ENCODE measurements around the gene OR51L1.
"Not testable (repeated sequence)": the region's sequence is repeated elsewhere in the genome, so short reads cannot be mapped to it uniquely, and the experiment has no call there.

OR51L1 gene

GRCh38 chr11:4994551-4994950 lies at the start of gene OR51L1:
Gene OR51L1 (plus strand): TSS chr11:4994851. CDS start chr11:4998983, 4,132 bp downstream.
- no peak for DNase-seq (ENCODE audit: low read depth in 2 of 2)

- no peak for DNase-seq (ENCODE audit: low read depth in 2 of 2)
Observed at GRCh38 chr11:4947505-4947904, 47.1 kb upstream of the OR51L1 start, which contains the start of gene OR51A4. Gene OR51A4 (minus strand): TSS chr11:4947605. CDS start chr11:4947100, 505 bp downstream.

GRCh38 chr11:4955613-4956012 lies 39.0 kb upstream of the OR51L1 start, which contains the start of gene OR51A2:
Gene OR51A2 (minus strand): TSS chr11:4955713. CDS start chr11:4955713, 0 bp downstream.
- DNase-seq (ENCODE audit: low read depth in 2 of 2) = not testable (repeated sequence)

GRCh38 chr11:4957396-4957795 lies 37.3 kb upstream of the OR51L1 start:
- no peak for DNase-seq (ENCODE audit: low read depth in 2 of 2)

GRCh38 chr11:4960877-4961276 lies 33.8 kb upstream of the OR51L1 start:
- no peak for DNase-seq (ENCODE audit: low read depth in 2 of 2)

DNA sequence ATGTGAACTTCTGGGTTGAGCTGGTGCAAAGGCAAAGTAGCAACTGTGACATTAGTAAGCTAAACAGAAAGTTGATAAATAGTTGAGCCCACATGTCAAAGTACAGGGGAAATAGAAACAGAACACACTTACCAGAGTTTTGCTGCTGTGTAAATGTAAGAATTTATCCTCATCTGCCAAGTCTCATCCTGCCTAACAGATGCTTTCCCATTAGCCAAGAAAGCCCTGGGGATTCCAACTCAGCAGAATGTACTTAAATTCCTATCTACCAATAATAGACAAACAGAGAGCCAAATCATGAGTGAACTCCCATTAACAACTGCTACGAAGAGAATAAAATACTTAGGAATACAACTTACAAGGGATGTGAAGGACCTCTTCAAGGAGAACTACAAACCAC lies 31.8 kb upstream of the OR51L1 start:
- no peak for DNase-seq (ENCODE audit: low read depth in 2 of 2)

- DNase-seq (ENCODE audit: low read depth in 2 of 2) = no peak
Observed at GRCh38 chr11:4975436-4975835, 19.2 kb upstream of the OR51L1 start.

DNA sequence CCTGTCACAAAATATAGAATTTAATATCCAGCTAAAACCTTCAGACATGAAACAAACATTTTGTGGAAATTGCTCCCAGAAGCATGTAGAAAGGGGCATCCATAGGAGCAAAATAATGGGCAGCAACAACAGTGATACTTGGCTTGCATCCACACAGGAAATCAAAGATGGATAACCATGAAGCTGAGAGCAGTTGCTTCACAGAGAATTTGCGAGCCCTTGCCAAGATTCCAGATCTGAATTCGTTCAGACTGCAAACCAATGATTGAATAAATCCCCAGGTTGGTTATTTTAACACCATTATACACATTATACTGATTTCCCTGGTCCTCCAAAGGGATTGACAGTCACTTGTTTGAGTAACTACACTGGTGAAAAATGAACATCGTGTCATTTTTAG lies 15.6 kb upstream of the OR51L1 start:
- no peak for DNase-seq (ENCODE audit: low read depth in 2 of 2)

DNA sequence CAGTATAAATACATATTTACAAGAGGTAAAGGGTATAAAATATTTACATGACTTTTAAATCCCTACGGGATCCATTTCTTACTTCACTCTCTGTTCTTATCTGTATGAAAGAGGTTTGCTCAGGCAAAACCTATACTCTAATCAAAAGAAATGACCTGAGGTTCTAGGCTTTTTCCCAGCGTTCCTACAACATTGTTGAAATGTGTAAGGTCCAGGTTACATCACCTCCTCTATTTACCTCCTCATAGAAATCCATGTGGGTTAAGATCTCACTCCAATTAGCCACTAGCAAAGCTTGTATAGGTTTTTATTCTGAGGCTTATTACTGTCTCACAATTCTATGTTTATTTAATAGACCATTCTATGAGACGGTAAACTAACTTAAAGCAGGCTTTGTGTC lies 12.0 kb upstream of the OR51L1 start:
- DNase-seq (ENCODE audit: low read depth in 2 of 2) = no peak

GRCh38 chr11:4983841-4984240 lies 10.8 kb upstream of the OR51L1 start:
- no peak for DNase-seq (ENCODE audit: low read depth in 2 of 2)

DNA sequence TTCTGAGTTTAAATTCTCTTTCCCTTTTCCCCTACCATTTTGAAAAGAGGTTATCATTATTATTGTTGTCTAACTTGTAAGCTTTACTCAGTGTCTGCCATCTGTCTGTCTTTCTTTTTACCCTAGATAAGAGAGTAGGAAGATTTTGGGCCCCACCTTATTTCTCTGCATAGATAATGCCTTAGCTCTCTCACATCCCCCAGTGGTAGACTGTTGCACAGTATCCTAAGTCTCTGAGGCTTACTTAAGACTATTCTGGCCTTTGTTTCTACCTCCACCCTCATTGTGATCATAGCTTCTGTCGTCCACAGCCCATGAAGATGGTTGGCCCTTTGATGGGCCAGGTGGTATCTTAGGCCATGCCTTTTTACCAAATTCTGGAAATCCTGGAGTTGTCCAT lies 3.6 kb upstream of the OR51L1 start:
- DNase-seq (ENCODE audit: low read depth in 2 of 2) = no peak

DNA sequence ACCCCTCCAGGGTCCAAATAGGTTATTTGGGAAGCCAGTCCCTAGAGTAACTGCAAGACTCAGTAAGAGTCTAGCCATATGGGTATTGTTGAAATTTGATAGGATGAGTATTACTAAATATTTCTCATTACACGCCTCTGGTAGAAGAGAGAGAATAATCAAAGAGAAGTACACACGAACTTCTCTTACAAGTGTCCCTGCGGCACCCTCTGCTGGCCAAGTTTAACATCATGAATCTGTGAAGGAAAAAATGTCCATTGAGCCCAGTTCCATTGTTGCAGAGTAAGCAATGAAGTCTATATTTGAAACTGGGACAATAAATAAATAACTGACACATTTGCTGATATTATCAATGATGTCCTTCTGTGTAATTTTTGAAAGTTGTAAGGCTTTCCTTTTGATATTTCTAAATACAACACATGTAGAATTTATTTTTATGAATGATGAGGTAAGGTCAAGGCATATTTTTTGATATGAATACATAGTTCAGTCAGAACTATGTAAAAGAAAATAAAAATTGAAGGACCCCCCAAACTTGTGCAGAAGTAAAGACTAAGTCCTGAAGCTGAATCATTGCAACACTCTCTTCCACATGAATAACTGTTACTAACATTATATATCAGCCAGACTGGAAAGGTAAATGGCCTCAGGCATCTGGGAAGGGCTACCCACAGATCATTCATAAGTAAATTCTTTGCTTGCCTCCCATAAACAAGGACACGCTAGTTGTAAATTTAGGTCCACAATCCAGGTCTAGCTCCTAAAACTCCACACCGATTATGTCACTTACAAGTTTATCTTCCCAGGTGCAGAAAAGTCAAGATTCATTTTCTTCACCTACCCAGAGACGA lies 10.0 kb downstream of the OR51L1 start:
- no peak for DNase-seq (ENCODE audit: low read depth in 2 of 2)

DNA sequence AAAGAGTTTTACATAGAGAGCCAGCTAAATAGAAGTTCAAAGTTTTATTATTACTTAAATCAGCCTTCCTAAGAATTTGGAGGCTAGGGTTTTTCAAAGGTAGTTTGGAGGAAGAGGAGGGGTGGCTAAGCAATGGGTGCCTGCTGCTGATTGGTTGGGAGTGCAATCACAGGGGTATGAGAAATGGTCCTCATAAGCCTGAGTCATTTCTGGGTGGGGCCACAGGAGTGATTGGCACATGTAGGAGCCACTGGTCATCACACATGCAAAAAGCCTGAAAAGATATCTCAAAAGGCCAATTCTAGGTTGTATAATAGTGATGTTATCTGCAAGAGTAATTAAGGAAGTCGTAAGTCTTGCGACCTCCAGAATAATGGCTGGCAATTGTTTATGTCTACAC lies 12.9 kb downstream of the OR51L1 start:
- DNase-seq (ENCODE audit: low read depth in 2 of 2) = no peak

GRCh38 chr11:5011254-5011653 lies 16.6 kb downstream of the OR51L1 start:
- DNase-seq (ENCODE audit: low read depth in 2 of 2) = no peak

DNA sequence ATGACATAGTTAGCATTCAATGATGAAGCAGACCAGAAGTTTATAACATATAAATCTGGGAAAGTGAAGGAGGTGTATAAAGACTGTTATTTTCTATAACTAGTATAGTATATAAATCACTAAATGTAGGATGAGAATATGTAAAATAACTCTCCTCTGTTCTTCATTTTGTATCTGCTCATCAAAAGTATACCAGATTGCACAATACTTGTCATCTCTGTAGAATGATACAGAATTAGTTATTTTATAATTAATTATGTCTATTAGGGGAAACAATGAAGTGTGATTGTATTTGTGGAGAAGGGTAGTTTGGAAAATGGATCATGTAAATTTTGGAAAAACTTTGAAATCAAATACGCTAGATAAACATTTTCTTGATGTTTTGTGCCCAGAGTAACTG lies 18.4 kb downstream of the OR51L1 start:
- DNase-seq (ENCODE audit: low read depth in 2 of 2) = no peak

DNA sequence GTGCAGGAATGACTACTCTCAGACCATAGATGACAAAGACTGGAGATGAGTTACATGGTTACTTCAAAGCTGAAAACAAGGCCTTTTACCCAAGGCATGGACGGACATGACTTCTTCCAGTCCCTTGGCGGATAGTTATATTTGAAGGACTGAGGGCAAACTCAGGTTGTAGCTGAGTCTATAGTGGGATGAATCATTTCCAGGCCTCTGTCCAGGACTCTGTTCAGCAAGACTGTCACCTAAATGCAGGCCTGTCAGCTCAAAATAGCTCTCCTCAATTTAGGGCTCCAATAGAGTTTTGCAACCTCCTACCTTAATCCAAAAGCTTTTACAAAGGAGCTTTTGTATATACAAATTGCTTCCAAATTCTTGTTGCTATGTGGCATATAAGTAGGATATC lies 27.3 kb downstream of the OR51L1 start:
- no peak for DNase-seq (ENCODE audit: low read depth in 2 of 2)

DNA sequence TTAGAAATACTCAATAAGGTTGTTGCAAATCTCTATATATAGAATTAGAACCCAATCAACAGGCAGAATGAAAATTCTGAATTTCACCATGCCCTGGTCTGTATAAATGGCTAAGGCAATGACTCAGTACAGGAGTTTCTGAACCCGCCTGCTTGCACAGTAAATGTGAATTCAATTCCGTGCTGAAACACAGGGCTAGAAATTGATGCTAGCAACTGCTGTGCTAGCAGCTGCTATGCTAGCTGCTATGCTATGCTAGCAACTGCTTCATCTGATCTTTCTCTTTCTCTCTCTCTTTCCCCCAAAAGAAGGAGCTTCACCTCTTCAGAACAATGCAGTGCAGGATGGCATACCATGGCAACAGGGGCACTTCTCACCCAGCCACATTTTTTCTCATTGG lies 42.0 kb downstream of the OR51L1 start:
- no peak for DNase-seq (ENCODE audit: low read depth in 2 of 2)

DNA sequence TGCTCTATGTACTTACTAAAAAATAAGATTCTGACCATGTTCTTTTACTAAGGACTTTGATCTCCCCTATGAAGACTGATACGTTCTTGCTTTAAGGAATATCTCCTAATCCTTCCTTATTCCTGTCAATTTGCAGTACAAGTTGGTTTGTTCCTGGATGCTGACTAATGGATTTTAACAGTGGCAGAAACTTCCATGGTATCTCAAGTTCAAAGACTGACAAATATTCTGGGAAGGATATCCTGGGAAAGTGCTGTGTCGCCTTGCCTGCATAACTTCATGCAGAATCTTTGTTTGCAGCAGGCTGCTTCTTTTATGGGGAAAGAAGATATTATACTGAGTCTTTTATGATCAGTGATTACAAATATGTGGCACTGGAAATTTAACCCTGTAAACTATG lies 43.3 kb downstream of the OR51L1 start:
- DNase-seq (ENCODE audit: low read depth in 2 of 2) = no peak

DNA sequence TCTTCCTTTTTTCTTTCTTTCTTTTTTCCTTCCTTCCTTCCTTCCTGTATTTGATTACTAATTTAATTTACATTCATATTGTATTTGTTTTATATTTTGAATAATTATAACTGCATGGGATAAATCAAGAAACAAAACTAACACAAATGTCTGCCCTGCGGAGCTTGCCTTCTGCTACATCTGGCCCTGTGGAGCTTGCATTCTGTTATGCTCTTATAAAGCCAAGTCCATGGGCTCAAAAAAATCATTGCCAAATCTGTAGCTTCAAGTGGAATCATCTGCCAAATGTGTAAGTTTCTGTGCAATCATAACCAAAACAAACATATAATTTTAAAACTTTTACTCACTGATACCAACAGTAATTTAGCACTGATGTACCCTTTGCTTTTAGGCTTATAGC lies 43.7 kb downstream of the OR51L1 start:
- no peak for DNase-seq (ENCODE audit: low read depth in 2 of 2)

GRCh38 chr11:5040876-5041275 lies 46.2 kb downstream of the OR51L1 start:
- no peak for DNase-seq (ENCODE audit: low read depth in 2 of 2)

- DNase-seq (ENCODE audit: low read depth in 2 of 2) = no peak
Observed at GRCh38 chr11:5042091-5042490, 47.4 kb downstream of the OR51L1 start.

DNA sequence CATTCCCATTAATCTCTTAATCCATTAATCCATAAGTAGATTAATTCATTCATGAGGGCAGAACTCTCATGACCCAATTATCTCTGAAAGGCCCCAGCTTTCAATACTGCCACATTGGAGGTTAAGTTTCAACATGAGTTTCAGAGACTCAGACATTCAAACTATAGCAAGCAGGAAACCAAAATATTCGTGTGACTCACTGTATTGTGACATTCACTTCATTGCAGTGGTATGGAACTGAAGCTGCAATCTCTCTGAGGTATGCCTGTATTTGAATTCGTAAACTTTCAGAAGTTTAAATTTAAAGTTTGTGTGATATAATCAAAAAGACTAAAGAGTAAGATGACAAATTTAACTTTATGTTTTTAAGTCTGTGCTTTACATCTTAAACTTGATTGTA lies 48.7 kb downstream of the OR51L1 start:
- no peak for DNase-seq (ENCODE audit: low read depth in 2 of 2)

DNA sequence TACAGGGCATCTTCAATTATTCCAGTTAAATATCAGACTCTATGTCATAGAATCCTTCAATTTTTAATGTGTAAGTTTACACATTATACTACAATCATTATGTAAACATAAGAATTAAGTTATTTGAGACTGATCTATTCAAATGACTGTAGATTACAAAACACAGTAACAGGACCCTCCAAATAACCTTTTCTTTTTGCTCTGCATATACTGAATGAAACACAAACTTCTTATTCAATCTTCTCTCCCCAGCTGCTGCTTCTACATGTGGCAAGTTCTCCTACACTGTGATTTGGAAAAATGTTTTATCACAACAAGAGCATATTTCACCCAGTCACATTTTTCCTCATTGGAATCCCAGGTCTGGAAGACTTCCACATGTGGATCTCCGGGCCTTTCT lies 51.6 kb downstream of the OR51L1 start, which contains the start of gene OR52J3:
Gene OR52J3 (plus strand): TSS at position 301 of the 400 bp plus-strand sequence. CDS start 0 bp downstream, at position 301.
- DNase-seq (ENCODE audit: low read depth in 2 of 2) = no peak

Data from stimulated activated CD8-positive, alpha-beta memory T cell treated with anti-CD3 and anti-CD28 coated beads, Interleukin-15, amount 100 ng/mL, for 48 hours (primary cell).